COLO668 (cell line): ENCODE measurements around the gene DOCK1.
"Not testable (repeated sequence)": the region's sequence is repeated elsewhere in the genome, so short reads cannot be mapped to it uniquely, and the experiment has no call there.

Experiments used
- DNase-seq: peaks from one replicate; lab custom pipeline; 2025; ENCODE audit not compliant: unreplicated experiment; lab: John Stamatoyannopoulos, UW

The DOCK1 gene

GRCh38 chr10:126924180-126924914, 19.1 kb downstream of the DOCK1 start:
- DNase-seq: no peak

GRCh38 chr10:126924915-126925300, 19.7 kb downstream of the DOCK1 start:
- no peak for DNase-seq

GRCh38 chr10:126926568-126926967, 21.3 kb downstream of the DOCK1 start:
- no peak for DNase-seq

GRCh38 chr10:126927799-126928198, 22.6 kb downstream of the DOCK1 start:
- no peak for DNase-seq

GRCh38 chr10:126928274-126928673, 23.0 kb downstream of the DOCK1 start:
- no peak for DNase-seq

- no peak for DNase-seq
Measured at GRCh38 chr10:126929391-126929790, 24.2 kb downstream of the DOCK1 start.

- DNase-seq: no peak
Measured at GRCh38 chr10:126930131-126930882, 25.1 kb downstream of the DOCK1 start.

GRCh38 chr10:126930883-126931503, 25.8 kb downstream of the DOCK1 start:
- DNase-seq: no peak

GRCh38 chr10:126931544-126931943, 26.3 kb downstream of the DOCK1 start:
- DNase-seq: no peak

GRCh38 chr10:126932516-126932915, 27.3 kb downstream of the DOCK1 start:
- DNase-seq: no peak

GRCh38 chr10:126933116-126933515, 27.9 kb downstream of the DOCK1 start:
- no peak for DNase-seq

- DNase-seq: no peak
Measured at GRCh38 chr10:126935263-126935946, 30.2 kb downstream of the DOCK1 start.

GRCh38 chr10:126937026-126937425, 31.8 kb downstream of the DOCK1 start:
- no peak for DNase-seq

GRCh38 chr10:126938121-126938520, 32.9 kb downstream of the DOCK1 start:
- DNase-seq: not testable (repeated sequence)

- DNase-seq: no peak
Measured at GRCh38 chr10:126939706-126940105, 34.5 kb downstream of the DOCK1 start.

GRCh38 chr10:126940670-126941310, 35.6 kb downstream of the DOCK1 start:
- no peak for DNase-seq

- no peak for DNase-seq
Measured at GRCh38 chr10:126944191-126944590, 39.0 kb downstream of the DOCK1 start.

GRCh38 chr10:126945351-126946030, 40.3 kb downstream of the DOCK1 start:
- no peak for DNase-seq

- DNase-seq: no peak
Measured at GRCh38 chr10:126946746-126947145, 41.5 kb downstream of the DOCK1 start.

- no peak for DNase-seq
Measured at GRCh38 chr10:126948355-126949160, 43.3 kb downstream of the DOCK1 start.
